ENCODE measurements around the gene REV1. TPM values are rescaled to one million over a fixed set of nuclear protein-coding genes. Genes with fewer than 3 reads are reported as not detected.
"Not testable (repeated sequence)": the region's sequence is repeated elsewhere in the genome, so short reads cannot be mapped to it uniquely, and the experiment has no call there.

Gene REV1
- total and polyA plus RNA-seq, 12 donors = 20.9 to 90.8 (median 46.6) TPM

DNA sequence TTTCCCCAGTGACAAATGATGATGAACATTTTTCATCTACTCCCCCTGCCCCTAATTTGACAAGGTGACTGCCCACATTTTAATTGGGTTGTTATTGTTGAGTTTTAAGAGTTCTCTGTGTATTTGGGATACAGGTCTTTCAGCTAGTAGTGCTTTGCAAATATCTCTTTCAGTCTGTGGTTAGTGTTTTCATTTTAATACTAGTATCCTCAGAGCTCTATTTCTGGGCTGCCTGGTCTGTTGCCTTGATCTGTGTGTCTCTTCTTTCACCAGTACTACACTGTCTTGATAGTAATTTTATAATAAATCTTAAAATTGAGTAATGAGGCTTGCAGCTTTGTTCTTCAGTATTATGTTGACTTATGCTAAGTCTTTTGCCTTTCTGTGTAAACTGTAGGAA lies 133.0 kb downstream of the REV1 start:
- TF ChIP-seq CTCF (IDR thresholded peaks at IDR 0.05) (no peak), POLR2A (IDR thresholded peaks at IDR 0.05) (no peak)
- Histone ChIP-seq H3K27me3 (no peaks in the 10 kb centered on the region), H3K4me1 (replicated peaks in 1 of 2) (peaks cover 0 to 9% of the 10 kb centered on the region in 2 donors), H3K36me3 (replicated peaks in 1 of 2) (peaks cover 0 to 6% of the 10 kb centered on the region in 2 donors), H3K4me3 (no peak overlapping the region), H3K9me3 (replicated peaks in 1 of 3) (no peaks in the 10 kb centered on the region), H3K27ac (no peak overlapping the region)
- no peak for DNase-seq
- intact Hi-C loops (cut with DNase I) = no loop called here

DNA sequence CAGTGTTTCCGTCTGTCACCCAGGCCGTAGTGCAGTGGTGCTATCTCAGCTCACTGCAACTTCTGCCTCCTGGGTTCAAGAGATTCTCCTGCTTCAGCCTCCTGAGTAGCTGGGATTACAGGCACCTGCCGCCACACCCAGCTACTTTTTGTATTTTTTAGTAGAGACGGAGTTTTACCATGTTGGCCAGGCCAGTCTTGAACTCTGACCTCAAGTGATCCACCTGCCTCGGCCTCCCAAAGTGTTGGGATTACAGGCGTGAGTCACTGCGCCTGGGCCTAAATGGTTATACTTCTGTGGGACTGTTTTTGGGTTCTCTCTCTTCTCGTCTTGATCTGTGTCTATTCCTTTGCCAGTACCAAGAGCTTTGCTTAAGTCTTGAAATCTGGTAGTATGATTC lies 135.0 kb downstream of the REV1 start:
- H3K4me3 ChIP-seq; H3K4me1 ChIP-seq (replicated peaks in 1 of 2): not testable (repeated sequence)

DNA sequence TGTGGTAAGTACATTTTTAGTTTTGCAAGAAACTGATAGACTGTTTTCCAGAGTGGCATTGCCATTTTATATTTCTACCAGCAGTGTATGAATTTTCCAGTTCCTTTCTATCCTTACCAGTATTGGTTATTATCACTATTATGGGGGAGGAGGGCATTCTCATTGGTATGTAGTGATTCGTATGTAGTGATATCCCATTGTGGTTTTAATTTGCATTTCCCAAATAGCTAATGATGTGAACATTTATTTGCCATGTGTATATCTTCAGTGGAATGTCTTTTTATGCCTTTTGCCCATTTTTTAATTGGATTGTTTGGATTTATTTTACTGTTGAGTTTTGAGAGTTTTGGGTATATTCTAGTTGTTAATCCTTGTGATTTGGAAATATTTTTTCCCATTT lies 135.7 kb downstream of the REV1 start:
- no peak for DNase-seq
- no peak overlapping the region for H3K27ac ChIP-seq
- no peaks in the 10 kb centered on the region for H3K27me3 ChIP-seq
- 91 to 100% (median 94%) methylated on average over 1 of the region's 1 CpG for WGBS, 4 donors
- H3K36me3 ChIP-seq (replicated peaks in 1 of 2) = no peaks in the 10 kb centered on the region
- intact Hi-C loops (cut with DNase I) = no loop called here
- peaks cover 0 to 9% of the 10 kb centered on the region in 2 donors for H3K4me1 ChIP-seq (replicated peaks in 1 of 2)
- no peaks in the 10 kb centered on the region for H3K9me3 ChIP-seq (replicated peaks in 1 of 3)
- TF ChIP-seq CTCF (IDR thresholded peaks at IDR 0.05) (no peak), POLR2A (IDR thresholded peaks at IDR 0.05) (no peak)
- H3K4me3 ChIP-seq = no peak overlapping the region

More for the DNA sequence above, 135.0 kb downstream of the REV1 start:
- intact Hi-C loops (cut with DNase I); H3K27ac ChIP-seq; H3K27me3 ChIP-seq; H3K36me3 ChIP-seq (replicated peaks in 1 of 2); H3K9me3 ChIP-seq (replicated peaks in 1 of 3); DNase-seq: not testable (repeated sequence)
- 95 to 99% (median 97%) methylated on average over 8 of the region's 8 CpGs for WGBS, 4 donors

Other genes starting within 250 kb of the REV1 start
- gene LYG2, start 234.4 kb downstream of the REV1 start, total RNA-seq = not detected
- gene LYG2, start 234.4 kb downstream of the REV1 start, polyA plus RNA-seq = not detected
- 1 to 10 TPM in 3 of 9 donors, under 1 TPM in 3, not detected in 3; 0.29 to 1.4 (median 1.0) TPM for gene LYG1, start 188.8 kb downstream of the REV1 start, total RNA-seq
- gene LYG1, start 188.8 kb downstream of the REV1 start, polyA plus RNA-seq = 10 to 100 TPM in 1 of 3 donors, 1 to 10 TPM in 1, under 1 TPM in 1; 0.57 to 10.8 (median 4.4) TPM
- gene TXNDC9, start 153.7 kb downstream of the REV1 start, total RNA-seq = 10 to 100 TPM; 13.2 to 54.5 (median 25.7) TPM
- gene TXNDC9, start 153.7 kb downstream of the REV1 start, polyA plus RNA-seq = 10 to 100 TPM; 10.5 to 43.9 (median 12.8) TPM
- gene EIF5B, start 152.6 kb downstream of the REV1 start, total RNA-seq = 10 to 100 TPM; 11.1 to 36.5 (median 23.6) TPM
- 10 to 100 TPM; 40.7 to 71.3 (median 46.2) TPM for gene EIF5B, start 152.6 kb downstream of the REV1 start, polyA plus RNA-seq

Data from adrenal gland (tissue), 12 donors.